ENCODE data around the gene CYP26A1. TPM values are rescaled to one million over a fixed set of nuclear protein-coding genes. Genes with fewer than 3 reads are reported as not detected.

CYP26A1 gene
- total RNA-seq (ENCODE audit: unreplicated experiment): 0.64 TPM
- long read RNA-seq, partial matches to known transcripts: 0 of 1 reads
- long read RNA-seq, other reads (novel, unspliced or antisense): 0 of 1 reads

- Mint-ChIP-seq H3K36me3 (ENCODE audit: low read depth, unreplicated experiment) (peaks cover 3% of the 10 kb centered on the region), H3K9me3 (ENCODE audit: unreplicated experiment) (no peaks in the 10 kb centered on the region), H3K4me1 (ENCODE audit: unreplicated experiment) (peaks cover 21% of the 10 kb centered on the region), H3K27ac (ENCODE audit: unreplicated experiment) (no peak within 1 kb of the TSS), H3K4me3 (ENCODE audit: unreplicated experiment) (peak within 1 kb of the TSS; percentile 73), H3K27me3 (ENCODE audit: unreplicated experiment) (peaks cover 31% of the 10 kb centered on the region)
- TF ChIP-seq CTCF (IDR thresholded peaks at IDR 0.05; ENCODE audit: unreplicated experiment): no peak
- DNase-seq (ENCODE audit: low spot score): no peak
Measured at GRCh38 chr10:93073539-93074146, at the start of gene CYP26A1. TSS of gene CYP26A1 (plus strand) at chr10:93073893. CDS start at chr10:93073935, 42 bp downstream.

GRCh38 chr10:93026072-93026471 lies 47.6 kb upstream of the CYP26A1 start:
- no peak for DNase-seq (ENCODE audit: low spot score)
- Mint-ChIP-seq H3K27me3 (ENCODE audit: unreplicated experiment) (peaks cover 2% of the 10 kb centered on the region), H3K4me3 (ENCODE audit: unreplicated experiment) (no peak overlapping the region), H3K36me3 (ENCODE audit: low read depth, unreplicated experiment) (peaks cover 18% of the 10 kb centered on the region), H3K27ac (ENCODE audit: unreplicated experiment) (no peak overlapping the region), H3K4me1 (ENCODE audit: unreplicated experiment) (peaks cover 6% of the 10 kb centered on the region), H3K9me3 (ENCODE audit: unreplicated experiment) (no peaks in the 10 kb centered on the region)
- no peak for TF ChIP-seq CTCF (IDR thresholded peaks at IDR 0.05; ENCODE audit: unreplicated experiment)

- Mint-ChIP-seq H3K9me3 (ENCODE audit: unreplicated experiment) (no peaks in the 10 kb centered on the region), H3K4me1 (ENCODE audit: unreplicated experiment) (peaks cover 3% of the 10 kb centered on the region), H3K4me3 (ENCODE audit: unreplicated experiment) (no peak overlapping the region), H3K27me3 (ENCODE audit: unreplicated experiment) (peaks cover 2% of the 10 kb centered on the region), H3K27ac (ENCODE audit: unreplicated experiment) (no peak overlapping the region), H3K36me3 (ENCODE audit: low read depth, unreplicated experiment) (peaks cover 18% of the 10 kb centered on the region)
- no peak for TF ChIP-seq CTCF (IDR thresholded peaks at IDR 0.05; ENCODE audit: unreplicated experiment)
- no peak for DNase-seq (ENCODE audit: low spot score)
Measured at GRCh38 chr10:93027508-93027907, 46.2 kb upstream of the CYP26A1 start.

- no peak for DNase-seq (ENCODE audit: low spot score)
- H3K27me3 Mint-ChIP-seq (ENCODE audit: unreplicated experiment): peaks cover 2% of the 10 kb centered on the region
- H3K9me3 Mint-ChIP-seq (ENCODE audit: unreplicated experiment): no peaks in the 10 kb centered on the region
- H3K27ac Mint-ChIP-seq (ENCODE audit: unreplicated experiment): no peak overlapping the region
- no peak for TF ChIP-seq CTCF (IDR thresholded peaks at IDR 0.05; ENCODE audit: unreplicated experiment)
- peaks cover 4% of the 10 kb centered on the region for H3K4me1 Mint-ChIP-seq (ENCODE audit: unreplicated experiment)
- no peak overlapping the region for H3K4me3 Mint-ChIP-seq (ENCODE audit: unreplicated experiment)
- H3K36me3 Mint-ChIP-seq (ENCODE audit: low read depth, unreplicated experiment): peaks cover 18% of the 10 kb centered on the region
Measured at GRCh38 chr10:93028883-93029282, 44.8 kb upstream of the CYP26A1 start.

- Mint-ChIP-seq H3K4me3 (ENCODE audit: unreplicated experiment) (no peak overlapping the region), H3K36me3 (ENCODE audit: low read depth, unreplicated experiment) (peaks cover 18% of the 10 kb centered on the region), H3K4me1 (ENCODE audit: unreplicated experiment) (peaks cover 4% of the 10 kb centered on the region), H3K27me3 (ENCODE audit: unreplicated experiment) (no peaks in the 10 kb centered on the region), H3K9me3 (ENCODE audit: unreplicated experiment) (no peaks in the 10 kb centered on the region), H3K27ac (ENCODE audit: unreplicated experiment) (no peak overlapping the region)
- DNase-seq (ENCODE audit: low spot score): no peak
- no peak for TF ChIP-seq CTCF (IDR thresholded peaks at IDR 0.05; ENCODE audit: unreplicated experiment)
Measured at GRCh38 chr10:93030409-93030808, 43.3 kb upstream of the CYP26A1 start.
